Heart left ventricle (tissue), 13 donors: ENCODE results near the gene MRPS11.

Experiments used
- CTCF ChIP-seq, 12 donors: fragments of 200-600 bp; sonication (generic) in 4 of 12; IDR thresholded peaks; one replicate each; pipeline versions ENCODE4 v1.5.0 to v1.8.0; 2018 to 2022; ENCODE audit warnings: antibody characterized with exemption in 12 of 12, mild to moderate bottlenecking in 5 of 12
- POLR2A ChIP-seq, 2 donors: fragments of 450-650 bp; IDR thresholded peaks; one replicate each; pipeline ENCODE4 v1.6.1; 2017; ENCODE audit warnings: antibody characterized with exemption in 2 of 2, mild to moderate bottlenecking in 2 of 2, moderate library complexity in 2 of 2
- donor health status: ischemic (EF 13 %, LVEDD 7.1; RV severe dilation, severe dysfunction).
- donor health status: DM: no; HTN: yes; CAD: no.
- donor health status: DM: no; HTN: no; CAD: no.
- donor health status: ischemic (EF 25% LVEDD 6.9; RV normal size, moderate dysfunction).
- donor health status: ischemic (EF 25% LVEDD 5.7; RV mildly dilated, moderate dysfunction).
- donor health status: ischemic (EF 35%, LVEDD 5.7; RV mildly dilated, moderate dysfunction).
- donor health status: nonischemic (EF 11% LVEDD 7.7; RV severe dilation, severe dysfunction).
- donor health status: DM: yes; HTN: yes; CAD: no.
- donor health status: PGD.
- donor health status: ischemic (EF 29% LVEDD 5.4; RV normal size, mild dysfunction).
- donor health status: nonischemic (EF 23%, LVEDD 6.1; RV moderate dilation, normal function).

- TF ChIP-seq CTCF (IDR thresholded peaks at IDR 0.05) = no peak
- TF ChIP-seq POLR2A (IDR thresholded peaks at IDR 0.05) = no peak
These were observed 45.1 kb downstream of the MRPS11 start for GRCh38 chr15:88512601-88513000.
